HEK293 (cell line): ENCODE data around the gene VPS4A.
A peak's percentile ranks its signal among the peaks of the same experiment; 100 is the strongest.

Source experiments
- EGR2 ChIP-seq: fragments of 450-650 bp; formaldehyde crosslinking; IDR thresholded peaks from 2 replicates; pipeline ENCODE4 v1.5.1; 2016; ENCODE audit warnings: low read depth, missing biosample characterization, missing genetic modification characterization
- GLIS1 ChIP-seq: fragments of 450-650 bp; formaldehyde crosslinking; IDR thresholded peaks from 2 replicates; pipeline ENCODE4 v1.5.1; 2016; ENCODE audit warnings: missing biosample characterization, missing genetic modification characterization
- GLIS2 ChIP-seq: fragments of 450-650 bp; formaldehyde crosslinking; IDR thresholded peaks from 2 replicates; pipeline ENCODE4 v1.5.1; 2016; ENCODE audit warnings: missing biosample characterization, missing genetic modification characterization
- KLF16 ChIP-seq: fragments of 450-650 bp; formaldehyde crosslinking; IDR thresholded peaks from 2 replicates; pipeline ENCODE4 v1.5.1; 2017; ENCODE audit warnings: missing biosample characterization, missing genetic modification characterization
- MEIS1 ChIP-seq: sonication (generic); formaldehyde crosslinking; IDR thresholded peaks from 2 replicates; pipeline ENCODE4 v1.8.1; 2022; ENCODE audit warnings: missing genetic modification reagents, mild to moderate bottlenecking, borderline replicate concordance
- MZF1 ChIP-seq: fragments of 450-650 bp; formaldehyde crosslinking; IDR thresholded peaks from 2 replicates; pipeline ENCODE4 v1.5.1; 2017; ENCODE audit warnings: missing biosample characterization, missing genetic modification characterization, borderline replicate concordance
- SCRT1 ChIP-seq: fragments of 450-650 bp; formaldehyde crosslinking; IDR thresholded peaks from 2 replicates; pipeline ENCODE4 v1.5.1; 2016; ENCODE audit warnings: missing biosample characterization, missing genetic modification characterization, borderline replicate concordance
- ZBTB8A ChIP-seq: fragments of 450-650 bp; formaldehyde crosslinking; IDR thresholded peaks from 2 replicates; pipeline ENCODE4 v1.5.1; 2016; ENCODE audit warnings: missing biosample characterization, missing genetic modification characterization
- ZNF112 ChIP-seq: fragments of 450-650 bp; formaldehyde crosslinking; IDR thresholded peaks from 2 replicates; pipeline ENCODE4 v1.5.0; 2017; ENCODE audit warnings: missing biosample characterization, missing genetic modification characterization
- ZNF138 ChIP-seq: fragments of 450-650 bp; formaldehyde crosslinking; IDR thresholded peaks from 2 replicates; pipeline ENCODE4 v1.5.1; 2016; ENCODE audit warnings: missing biosample characterization, missing genetic modification characterization, borderline replicate concordance
- ZNF155 ChIP-seq: fragments of 450-650 bp; formaldehyde crosslinking; IDR thresholded peaks from 2 replicates; pipeline ENCODE4 v1.5.1; 2016; ENCODE audit warnings: missing biosample characterization, missing genetic modification characterization
- ZNF175 ChIP-seq: fragments of 450-650 bp; formaldehyde crosslinking; IDR thresholded peaks from 2 replicates; pipeline ENCODE4 v1.5.1; 2016; ENCODE audit warnings: missing biosample characterization, missing genetic modification characterization
- ZNF202 ChIP-seq: fragments of 450-650 bp; formaldehyde crosslinking; IDR thresholded peaks from 2 replicates; pipeline ENCODE4 v1.5.1; 2016; ENCODE audit warnings: missing biosample characterization, missing genetic modification characterization, borderline replicate concordance
- ZNF274 ChIP-seq, 2 experiments: fragments of 200-500 bp in 1 of 2; fragments of 450-650 bp in 1 of 2; sonication (Bioruptor generic) in 1 of 2; formaldehyde crosslinking in 1 of 2; IDR thresholded peaks; 2 replicates each; pipeline versions ENCODE4 v1.5.1 to v1.6.1; 2014 to 2016; ENCODE audit warnings: borderline replicate concordance in 1 of 2, inconsistent platforms in 1 of 2, low read length in 1 of 2, missing biosample characterization in 1 of 2, missing genetic modification characterization in 1 of 2
- ZNF426 ChIP-seq: fragments of 450-650 bp; formaldehyde crosslinking; IDR thresholded peaks from 2 replicates; pipeline ENCODE4 v1.5.1; 2017; ENCODE audit warnings: missing biosample characterization, missing genetic modification characterization, mild to moderate bottlenecking, inconsistent platforms, moderate library complexity
- ZNF558 ChIP-seq: fragments of 450-650 bp; formaldehyde crosslinking; IDR thresholded peaks from 2 replicates; pipeline ENCODE4 v1.5.1; 2016; ENCODE audit warnings: missing biosample characterization, missing genetic modification characterization
- ZNF658 ChIP-seq: fragments of 450-650 bp; formaldehyde crosslinking; IDR thresholded peaks from 2 replicates; pipeline ENCODE4; 2016; ENCODE audit warnings: missing biosample characterization, missing genetic modification characterization
- TF ChIP-seq, protein P1 (sequence below): fragments of 450-650 bp; formaldehyde crosslinking; IDR thresholded peaks from 2 replicates; pipeline ENCODE4 v1.5.1; 2016; ENCODE audit warnings: missing biosample characterization, missing genetic modification characterization
- TF ChIP-seq, protein P2 (sequence below): fragments of 450-650 bp; formaldehyde crosslinking; IDR thresholded peaks from 2 replicates; pipeline ENCODE4 v1.5.1; 2017; ENCODE audit warnings: missing biosample characterization, missing genetic modification characterization
- TF ChIP-seq, protein P3 (sequence below): fragments of 450-650 bp; formaldehyde crosslinking; IDR thresholded peaks from 2 replicates; pipeline ENCODE4 v1.5.1; 2016; ENCODE audit warnings: missing biosample characterization, missing genetic modification characterization
- TF ChIP-seq, protein P4 (sequence below): fragments of 450-650 bp; formaldehyde crosslinking; IDR thresholded peaks from 2 replicates; pipeline ENCODE4 v1.5.1; 2016; ENCODE audit warnings: missing biosample characterization, missing genetic modification characterization
- TF ChIP-seq, protein P5 (sequence below): fragments of 450-650 bp; formaldehyde crosslinking; IDR thresholded peaks from 2 replicates; pipeline ENCODE4 v1.5.1; 2016; ENCODE audit warnings: missing biosample characterization, missing genetic modification characterization
- TF ChIP-seq, protein P6 (sequence below): fragments of 450-650 bp; formaldehyde crosslinking; IDR thresholded peaks from 2 replicates; pipeline ENCODE4 v1.5.1; 2016; ENCODE audit warnings: missing biosample characterization, missing genetic modification characterization
- TF ChIP-seq, protein P7 (sequence below): fragments of 450-650 bp; formaldehyde crosslinking; IDR thresholded peaks from 2 replicates; pipeline ENCODE4 v1.5.1; 2016; ENCODE audit warnings: missing biosample characterization, missing genetic modification characterization
- TF ChIP-seq, protein P8 (sequence below): fragments of 450-650 bp; formaldehyde crosslinking; conservative IDR thresholded peaks from 2 replicates; pipeline ENCODE4 v1.5.1; 2016; ENCODE audit warnings: low read depth, missing biosample characterization, missing genetic modification characterization

VPS4A gene

DNA sequence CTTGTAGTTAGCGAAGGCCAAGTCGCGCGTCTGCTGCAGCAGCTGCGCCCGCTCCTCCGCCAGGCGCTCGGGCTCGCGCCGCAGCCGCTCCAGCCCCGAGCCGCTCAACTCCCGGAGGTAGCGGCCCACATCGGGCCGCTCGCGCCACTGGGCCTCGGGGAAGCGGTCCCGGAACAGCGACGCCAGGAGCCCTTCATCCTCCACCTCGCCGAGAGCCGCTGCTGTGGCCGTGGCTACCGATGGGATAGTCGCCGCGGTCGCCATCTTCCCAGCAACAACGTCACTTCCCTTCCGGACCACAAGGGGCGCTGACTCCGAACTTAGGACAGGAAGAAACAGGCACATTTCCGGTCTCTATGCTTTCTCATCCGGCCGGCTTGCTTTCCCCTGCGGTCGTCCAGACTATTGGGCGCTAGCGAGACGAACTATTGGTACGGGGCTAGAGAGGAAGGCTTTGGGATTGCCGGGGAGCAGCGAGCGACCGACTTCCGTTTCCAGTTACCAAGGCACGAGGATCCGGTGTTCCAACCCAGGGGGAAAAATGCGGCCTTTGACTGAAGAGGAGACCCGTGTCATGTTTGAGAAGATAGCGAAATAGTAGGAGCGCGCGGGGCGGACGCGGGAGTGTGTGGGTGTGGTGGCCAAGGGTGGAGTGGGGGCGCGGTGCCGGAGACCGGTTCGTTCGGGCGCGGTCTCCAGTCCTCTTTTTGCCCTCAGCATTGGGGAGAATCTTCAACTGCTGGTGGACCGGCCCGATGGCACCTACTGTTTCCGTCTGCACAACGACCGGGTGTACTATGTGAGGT, 28.3 kb downstream of the VPS4A start, which contains the start of the genes COG8 and NIP7 (continued):
- TF ChIP-seq MEIS1 (CRISPR knock-in tag), result no peak
- no peak for TF ChIP-seq ZNF202 (tag by site-specific recombination)
- TF ChIP-seq GLIS2 (tag by site-specific recombination), result no peak
- no peak for TF ChIP-seq ZNF112 (tag by site-specific recombination)
- TF ChIP-seq ZNF658 (tag by site-specific recombination), result no peak
- TF ChIP-seq EGR2, result peak; percentile 27; the same call in 1 of the 2 replicates
- no peak; the same call in 1 of the 2 replicates for TF ChIP-seq ZBTB8A (tag by site-specific recombination)
- TF ChIP-seq, protein P1, sequence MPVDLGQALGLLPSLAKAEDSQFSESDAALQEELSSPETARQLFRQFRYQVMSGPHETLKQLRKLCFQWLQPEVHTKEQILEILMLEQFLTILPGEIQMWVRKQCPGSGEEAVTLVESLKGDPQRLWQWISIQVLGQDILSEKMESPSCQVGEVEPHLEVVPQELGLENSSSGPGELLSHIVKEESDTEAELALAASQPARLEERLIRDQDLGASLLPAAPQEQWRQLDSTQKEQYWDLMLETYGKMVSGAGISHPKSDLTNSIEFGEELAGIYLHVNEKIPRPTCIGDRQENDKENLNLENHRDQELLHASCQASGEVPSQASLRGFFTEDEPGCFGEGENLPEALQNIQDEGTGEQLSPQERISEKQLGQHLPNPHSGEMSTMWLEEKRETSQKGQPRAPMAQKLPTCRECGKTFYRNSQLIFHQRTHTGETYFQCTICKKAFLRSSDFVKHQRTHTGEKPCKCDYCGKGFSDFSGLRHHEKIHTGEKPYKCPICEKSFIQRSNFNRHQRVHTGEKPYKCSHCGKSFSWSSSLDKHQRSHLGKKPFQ (tag by site-specific recombination), result no peak
- TF ChIP-seq ZNF558 (tag by site-specific recombination), result no peak; the same call in 1 of the 2 replicates
- peak; percentile 12; the same call in 1 of the 2 replicates for TF ChIP-seq KLF16
- no peak for TF ChIP-seq ZNF175
- no peak for TF ChIP-seq ZNF155 (tag by site-specific recombination)
- TF ChIP-seq MZF1 (tag by site-specific recombination), result no peak
- no peak for TF ChIP-seq SCRT1 (tag by site-specific recombination)
- TF ChIP-seq, protein P2, sequence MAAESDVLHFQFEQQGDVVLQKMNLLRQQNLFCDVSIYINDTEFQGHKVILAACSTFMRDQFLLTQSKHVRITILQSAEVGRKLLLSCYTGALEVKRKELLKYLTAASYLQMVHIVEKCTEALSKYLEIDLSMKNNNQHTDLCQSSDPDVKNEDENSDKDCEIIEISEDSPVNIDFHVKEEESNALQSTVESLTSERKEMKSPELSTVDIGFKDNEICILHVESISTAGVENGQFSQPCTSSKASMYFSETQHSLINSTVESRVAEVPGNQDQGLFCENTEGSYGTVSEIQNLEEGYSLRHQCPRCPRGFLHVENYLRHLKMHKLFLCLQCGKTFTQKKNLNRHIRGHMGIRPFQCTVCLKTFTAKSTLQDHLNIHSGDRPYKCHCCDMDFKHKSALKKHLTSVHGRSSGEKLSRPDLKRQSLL, result peak; percentile 82; the same call in 1 of the 2 replicates
- TF ChIP-seq, protein P3, sequence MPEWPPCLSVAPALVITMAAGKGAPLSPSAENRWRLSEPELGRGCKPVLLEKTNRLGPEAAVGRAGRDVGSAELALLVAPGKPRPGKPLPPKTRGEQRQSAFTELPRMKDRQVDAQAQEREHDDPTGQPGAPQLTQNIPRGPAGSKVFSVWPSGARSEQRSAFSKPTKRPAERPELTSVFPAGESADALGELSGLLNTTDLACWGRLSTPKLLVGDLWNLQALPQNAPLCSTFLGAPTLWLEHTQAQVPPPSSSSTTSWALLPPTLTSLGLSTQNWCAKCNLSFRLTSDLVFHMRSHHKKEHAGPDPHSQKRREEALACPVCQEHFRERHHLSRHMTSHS (tag by site-specific recombination), result no peak
- TF ChIP-seq, protein P4, sequence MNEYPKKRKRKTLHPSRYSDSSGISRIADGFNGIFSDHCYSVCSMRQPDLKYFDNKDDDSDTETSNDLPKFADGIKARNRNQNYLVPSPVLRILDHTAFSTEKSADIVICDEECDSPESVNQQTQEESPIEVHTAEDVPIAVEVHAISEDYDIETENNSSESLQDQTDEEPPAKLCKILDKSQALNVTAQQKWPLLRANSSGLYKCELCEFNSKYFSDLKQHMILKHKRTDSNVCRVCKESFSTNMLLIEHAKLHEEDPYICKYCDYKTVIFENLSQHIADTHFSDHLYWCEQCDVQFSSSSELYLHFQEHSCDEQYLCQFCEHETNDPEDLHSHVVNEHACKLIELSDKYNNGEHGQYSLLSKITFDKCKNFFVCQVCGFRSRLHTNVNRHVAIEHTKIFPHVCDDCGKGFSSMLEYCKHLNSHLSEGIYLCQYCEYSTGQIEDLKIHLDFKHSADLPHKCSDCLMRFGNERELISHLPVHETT (tag by site-specific recombination), result peak; percentile 20; the same call in 1 of the 2 replicates
- TF ChIP-seq ZNF426 (tag by site-specific recombination), result no peak
- TF ChIP-seq, protein P5, sequence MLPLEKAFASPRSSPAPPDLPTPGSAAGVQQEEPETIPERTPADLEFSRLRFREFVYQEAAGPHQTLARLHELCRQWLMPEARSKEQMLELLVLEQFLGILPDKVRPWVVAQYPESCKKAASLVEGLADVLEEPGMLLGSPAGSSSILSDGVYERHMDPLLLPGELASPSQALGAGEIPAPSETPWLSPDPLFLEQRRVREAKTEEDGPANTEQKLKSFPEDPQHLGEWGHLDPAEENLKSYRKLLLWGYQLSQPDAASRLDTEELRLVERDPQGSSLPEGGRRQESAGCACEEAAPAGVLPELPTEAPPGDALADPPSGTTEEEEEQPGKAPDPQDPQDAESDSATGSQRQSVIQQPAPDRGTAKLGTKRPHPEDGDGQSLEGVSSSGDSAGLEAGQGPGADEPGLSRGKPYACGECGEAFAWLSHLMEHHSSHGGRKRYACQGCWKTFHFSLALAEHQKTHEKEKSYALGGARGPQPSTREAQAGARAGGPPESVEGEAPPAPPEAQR (tag by site-specific recombination), result no peak
- TF ChIP-seq, protein P6, sequence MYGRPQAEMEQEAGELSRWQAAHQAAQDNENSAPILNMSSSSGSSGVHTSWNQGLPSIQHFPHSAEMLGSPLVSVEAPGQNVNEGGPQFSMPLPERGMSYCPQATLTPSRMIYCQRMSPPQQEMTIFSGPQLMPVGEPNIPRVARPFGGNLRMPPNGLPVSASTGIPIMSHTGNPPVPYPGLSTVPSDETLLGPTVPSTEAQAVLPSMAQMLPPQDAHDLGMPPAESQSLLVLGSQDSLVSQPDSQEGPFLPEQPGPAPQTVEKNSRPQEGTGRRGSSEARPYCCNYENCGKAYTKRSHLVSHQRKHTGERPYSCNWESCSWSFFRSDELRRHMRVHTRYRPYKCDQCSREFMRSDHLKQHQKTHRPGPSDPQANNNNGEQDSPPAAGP (tag by site-specific recombination), result 0 out of 2 replicates have a peak, but pooled peaks have one; percentile 47
- no peak for TF ChIP-seq GLIS1 (tag by site-specific recombination)
- TF ChIP-seq, protein P7, sequence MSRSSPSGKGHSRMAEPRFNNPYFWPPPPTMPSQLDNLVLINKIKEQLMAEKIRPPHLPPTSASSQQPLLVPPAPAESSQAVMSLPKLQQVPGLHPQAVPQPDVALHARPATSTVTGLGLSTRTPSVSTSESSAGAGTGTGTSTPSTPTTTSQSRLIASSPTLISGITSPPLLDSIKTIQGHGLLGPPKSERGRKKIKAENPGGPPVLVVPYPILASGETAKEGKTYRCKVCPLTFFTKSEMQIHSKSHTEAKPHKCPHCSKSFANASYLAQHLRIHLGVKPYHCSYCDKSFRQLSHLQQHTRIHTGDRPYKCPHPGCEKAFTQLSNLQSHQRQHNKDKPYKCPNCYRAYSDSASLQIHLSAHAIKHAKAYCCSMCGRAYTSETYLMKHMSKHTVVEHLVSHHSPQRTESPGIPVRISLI, result no peak
- TF ChIP-seq, protein P8, sequence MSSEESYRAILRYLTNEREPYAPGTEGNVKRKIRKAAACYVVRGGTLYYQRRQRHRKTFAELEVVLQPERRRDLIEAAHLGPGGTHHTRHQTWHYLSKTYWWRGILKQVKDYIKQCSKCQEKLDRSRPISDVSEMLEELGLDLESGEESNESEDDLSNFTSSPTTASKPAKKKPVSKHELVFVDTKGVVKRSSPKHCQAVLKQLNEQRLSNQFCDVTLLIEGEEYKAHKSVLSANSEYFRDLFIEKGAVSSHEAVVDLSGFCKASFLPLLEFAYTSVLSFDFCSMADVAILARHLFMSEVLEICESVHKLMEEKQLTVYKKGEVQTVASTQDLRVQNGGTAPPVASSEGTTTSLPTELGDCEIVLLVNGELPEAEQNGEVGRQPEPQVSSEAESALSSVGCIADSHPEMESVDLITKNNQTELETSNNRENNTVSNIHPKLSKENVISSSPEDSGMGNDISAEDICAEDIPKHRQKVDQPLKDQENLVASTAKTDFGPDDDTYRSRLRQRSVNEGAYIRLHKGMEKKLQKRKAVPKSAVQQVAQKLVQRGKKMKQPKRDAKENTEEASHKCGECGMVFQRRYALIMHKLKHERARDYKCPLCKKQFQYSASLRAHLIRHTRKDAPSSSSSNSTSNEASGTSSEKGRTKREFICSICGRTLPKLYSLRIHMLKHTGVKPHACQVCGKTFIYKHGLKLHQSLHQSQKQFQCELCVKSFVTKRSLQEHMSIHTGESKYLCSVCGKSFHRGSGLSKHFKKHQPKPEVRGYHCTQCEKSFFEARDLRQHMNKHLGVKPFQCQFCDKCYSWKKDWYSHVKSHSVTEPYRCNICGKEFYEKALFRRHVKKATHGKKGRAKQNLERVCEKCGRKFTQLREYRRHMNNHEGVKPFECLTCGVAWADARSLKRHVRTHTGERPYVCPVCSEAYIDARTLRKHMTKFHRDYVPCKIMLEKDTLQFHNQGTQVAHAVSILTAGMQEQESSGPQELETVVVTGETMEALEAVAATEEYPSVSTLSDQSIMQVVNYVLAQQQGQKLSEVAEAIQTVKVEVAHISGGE, result peak; percentile 98
- TF ChIP-seq ZNF274 (IDR thresholded peaks at IDR 0.05; ENCODE audit: low read length), result no peak
- no peak for TF ChIP-seq ZNF274 (tag by site-specific recombination; IDR thresholded peaks at IDR 0.05; ENCODE audit: borderline replicate concordance)
- no peak for TF ChIP-seq ZNF138 (tag by site-specific recombination)
